IPS-18a (cell line): ENCODE results near the gene NSUN7.

Source experiments
- H3K27ac ChIP-seq: one replicate; pipeline ENCODE4 v1.5.1; 2013; ENCODE audit warnings: low read length
- H3K27me3 ChIP-seq: one replicate; pipeline ENCODE4 v1.6.1; 2013; ENCODE audit warnings: mild to moderate bottlenecking, low read length; ENCODE audit not compliant: control insufficient read depth, insufficient read depth
- H3K36me3 ChIP-seq: one replicate; pipeline ENCODE4 v1.6.1; 2013; ENCODE audit warnings: low read depth, low read length; ENCODE audit not compliant: control insufficient read depth
- H3K4me1 ChIP-seq: one replicate; pipeline ENCODE4 v1.6.1; 2013; ENCODE audit warnings: low read depth, low read length; ENCODE audit not compliant: control insufficient read depth
- H3K4me3 ChIP-seq: one replicate; pipeline ENCODE4 v1.5.1; 2013; ENCODE audit warnings: low read length
- H3K9ac ChIP-seq: one replicate; pipeline ENCODE4 v1.6.1; 2013; ENCODE audit warnings: mild to moderate bottlenecking, low read length, moderate library complexity
- H3K9me3 ChIP-seq: one replicate; pipeline ENCODE4 v1.6.1; 2013; ENCODE audit warnings: low read depth, low read length; ENCODE audit not compliant: control insufficient read depth

NSUN7 gene

GRCh38 chr4:40840985-40841571 lies 91.3 kb downstream of the NSUN7 start:
- Histone ChIP-seq H3K9me3 (no peaks in the 10 kb centered on the region), H3K27me3 (no peaks in the 10 kb centered on the region), H3K36me3 (peaks cover 8% of the 10 kb centered on the region), H3K4me3 (no peak overlapping the region), H3K9ac (no peak overlapping the region), H3K4me1 (peaks cover 4% of the 10 kb centered on the region), H3K27ac (no peak overlapping the region)

GRCh38 chr4:40842318-40842717 lies 92.6 kb downstream of the NSUN7 start:
- peaks cover 11% of the 10 kb centered on the region for H3K4me1 ChIP-seq
- peaks cover 7% of the 10 kb centered on the region for H3K36me3 ChIP-seq
- no peak overlapping the region for H3K27ac ChIP-seq
- no peak overlapping the region for H3K9ac ChIP-seq
- no peak overlapping the region for H3K4me3 ChIP-seq
- no peaks in the 10 kb centered on the region for H3K9me3 ChIP-seq
- no peaks in the 10 kb centered on the region for H3K27me3 ChIP-seq

GRCh38 chr4:40842725-40843423 lies 93.1 kb downstream of the NSUN7 start:
- H3K4me3 ChIP-seq, result no peak overlapping the region
- no peak overlapping the region for H3K9ac ChIP-seq
- H3K4me1 ChIP-seq, result peaks cover 11% of the 10 kb centered on the region
- H3K27me3 ChIP-seq, result no peaks in the 10 kb centered on the region
- H3K9me3 ChIP-seq, result no peaks in the 10 kb centered on the region
- no peak overlapping the region for H3K27ac ChIP-seq
- peaks cover 3% of the 10 kb centered on the region for H3K36me3 ChIP-seq

- Histone ChIP-seq H3K36me3 (peaks cover 3% of the 10 kb centered on the region), H3K9me3 (no peaks in the 10 kb centered on the region), H3K27me3 (no peaks in the 10 kb centered on the region), H3K4me3 (no peak overlapping the region), H3K27ac (no peak overlapping the region), H3K9ac (no peak overlapping the region), H3K4me1 (peaks cover 16% of the 10 kb centered on the region)
Observed at GRCh38 chr4:40843696-40844095, 93.9 kb downstream of the NSUN7 start.

GRCh38 chr4:40844261-40844660 lies 94.5 kb downstream of the NSUN7 start:
- H3K9me3 ChIP-seq, result no peaks in the 10 kb centered on the region
- no peaks in the 10 kb centered on the region for H3K27me3 ChIP-seq
- peaks cover 3% of the 10 kb centered on the region for H3K36me3 ChIP-seq
- H3K9ac ChIP-seq, result no peak overlapping the region
- H3K4me1 ChIP-seq, result peaks cover 22% of the 10 kb centered on the region
- H3K27ac ChIP-seq, result no peak overlapping the region
- no peak overlapping the region for H3K4me3 ChIP-seq

GRCh38 chr4:40845154-40845835 lies 95.5 kb downstream of the NSUN7 start:
- no peak overlapping the region for H3K4me3 ChIP-seq
- H3K4me1 ChIP-seq, result peaks cover 23% of the 10 kb centered on the region
- no peaks in the 10 kb centered on the region for H3K27me3 ChIP-seq
- H3K27ac ChIP-seq, result no peak overlapping the region
- no peak overlapping the region for H3K9ac ChIP-seq
- peaks cover 3% of the 10 kb centered on the region for H3K36me3 ChIP-seq
- H3K9me3 ChIP-seq, result no peaks in the 10 kb centered on the region

- H3K9ac ChIP-seq, result no peak overlapping the region
- no peaks in the 10 kb centered on the region for H3K27me3 ChIP-seq
- peaks cover 3% of the 10 kb centered on the region for H3K36me3 ChIP-seq
- H3K9me3 ChIP-seq, result no peaks in the 10 kb centered on the region
- H3K4me3 ChIP-seq, result no peak overlapping the region
- no peak overlapping the region for H3K27ac ChIP-seq
- H3K4me1 ChIP-seq, result peaks cover 19% of the 10 kb centered on the region
Observed at GRCh38 chr4:40846532-40846931, 96.8 kb downstream of the NSUN7 start.

- no peak overlapping the region for H3K4me3 ChIP-seq
- peaks cover 19% of the 10 kb centered on the region for H3K4me1 ChIP-seq
- no peaks in the 10 kb centered on the region for H3K27me3 ChIP-seq
- no peak overlapping the region for H3K9ac ChIP-seq
- H3K27ac ChIP-seq, result no peak overlapping the region
- H3K9me3 ChIP-seq, result no peaks in the 10 kb centered on the region
- H3K36me3 ChIP-seq, result peaks cover 8% of the 10 kb centered on the region
Observed at GRCh38 chr4:40848251-40848650, 98.5 kb downstream of the NSUN7 start.

GRCh38 chr4:40848940-40849339 lies 99.2 kb downstream of the NSUN7 start:
- no peak overlapping the region for H3K9ac ChIP-seq
- peaks cover 11% of the 10 kb centered on the region for H3K36me3 ChIP-seq
- peaks cover 19% of the 10 kb centered on the region for H3K4me1 ChIP-seq
- no peak overlapping the region for H3K27ac ChIP-seq
- no peaks in the 10 kb centered on the region for H3K27me3 ChIP-seq
- H3K9me3 ChIP-seq, result no peaks in the 10 kb centered on the region
- H3K4me3 ChIP-seq, result no peak overlapping the region

GRCh38 chr4:40850496-40850895 lies 100.7 kb downstream of the NSUN7 start:
- Histone ChIP-seq H3K36me3 (peaks cover 10% of the 10 kb centered on the region), H3K9me3 (no peaks in the 10 kb centered on the region), H3K27ac (no peak overlapping the region), H3K4me3 (no peak overlapping the region), H3K27me3 (no peaks in the 10 kb centered on the region), H3K9ac (no peak overlapping the region), H3K4me1 (peaks cover 19% of the 10 kb centered on the region)

GRCh38 chr4:40856277-40856839 lies 106.6 kb downstream of the NSUN7 start:
- Histone ChIP-seq H3K27ac (peak overlapping the region; percentile 89), H3K9me3 (no peaks in the 10 kb centered on the region), H3K36me3 (peaks cover 10% of the 10 kb centered on the region), H3K4me1 (peaks cover 3% of the 10 kb centered on the region), H3K4me3 (peak overlapping the region; percentile 92), H3K27me3 (no peaks in the 10 kb centered on the region), H3K9ac (peak overlapping the region; percentile 95)
